Erythroblast (primary cell): ENCODE results near the gene NEDD8.

Experiments
- GATA1 ChIP-seq: IDR thresholded peaks from 2 replicates; pipeline ENCODE4 v1.6.1; 2011; ENCODE audit warnings: low read depth, mild to moderate bottlenecking, control low read depth, low read length, moderate library complexity
- POLR2A ChIP-seq: IDR thresholded peaks from 2 replicates; pipeline ENCODE4 v1.6.1; 2011; ENCODE audit warnings: mild to moderate bottlenecking, low read length

- no peak for TF ChIP-seq POLR2A
- no peak for TF ChIP-seq GATA1
Measured at GRCh38 chr14:24260026-24260779, 28.0 kb upstream of the NEDD8 start.
